Measurements from ENCODE around the gene VGLL4.

VGLL4 gene

DNA sequence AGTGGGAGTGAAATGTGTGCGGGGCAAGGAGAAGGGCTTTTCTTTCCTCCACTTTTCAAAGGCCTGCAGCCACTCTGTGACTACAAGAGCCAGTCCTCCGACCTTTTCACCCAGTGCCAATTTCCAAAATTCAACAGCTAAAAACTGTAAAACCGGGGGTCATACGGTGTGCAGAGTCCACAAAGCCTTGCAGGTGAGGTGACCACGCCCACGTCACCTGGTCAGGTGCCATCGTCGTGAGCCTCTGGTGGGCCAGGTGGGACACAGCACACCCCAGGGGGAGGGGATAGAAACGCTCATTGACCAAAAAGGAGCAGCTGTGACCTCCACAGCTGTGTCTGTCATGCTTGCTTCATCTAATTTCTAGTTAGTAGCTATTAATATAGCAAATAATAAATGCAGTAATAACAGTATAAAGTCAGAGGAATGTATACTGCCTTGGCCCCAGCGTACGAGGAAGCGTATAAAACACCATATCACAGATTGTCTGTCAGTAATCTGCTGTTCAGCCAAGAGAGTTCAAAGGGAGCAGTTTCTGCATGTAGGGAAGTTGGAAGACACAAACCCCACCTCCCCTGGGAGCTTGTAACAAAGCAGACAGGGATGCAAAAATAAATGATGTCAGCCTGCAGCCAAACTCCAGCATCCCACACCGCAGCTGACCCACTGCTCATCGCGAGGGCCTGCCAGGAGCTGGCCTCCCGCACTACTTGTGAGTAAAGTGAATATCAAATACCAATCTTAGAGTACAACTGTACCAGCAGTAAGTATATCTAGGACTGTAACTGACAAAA, 86.7 kb downstream of the VGLL4 start:
- H3K4me3 ChIP-seq (ENCODE audit: low read depth, low read length): no peak overlapping the region

DNA sequence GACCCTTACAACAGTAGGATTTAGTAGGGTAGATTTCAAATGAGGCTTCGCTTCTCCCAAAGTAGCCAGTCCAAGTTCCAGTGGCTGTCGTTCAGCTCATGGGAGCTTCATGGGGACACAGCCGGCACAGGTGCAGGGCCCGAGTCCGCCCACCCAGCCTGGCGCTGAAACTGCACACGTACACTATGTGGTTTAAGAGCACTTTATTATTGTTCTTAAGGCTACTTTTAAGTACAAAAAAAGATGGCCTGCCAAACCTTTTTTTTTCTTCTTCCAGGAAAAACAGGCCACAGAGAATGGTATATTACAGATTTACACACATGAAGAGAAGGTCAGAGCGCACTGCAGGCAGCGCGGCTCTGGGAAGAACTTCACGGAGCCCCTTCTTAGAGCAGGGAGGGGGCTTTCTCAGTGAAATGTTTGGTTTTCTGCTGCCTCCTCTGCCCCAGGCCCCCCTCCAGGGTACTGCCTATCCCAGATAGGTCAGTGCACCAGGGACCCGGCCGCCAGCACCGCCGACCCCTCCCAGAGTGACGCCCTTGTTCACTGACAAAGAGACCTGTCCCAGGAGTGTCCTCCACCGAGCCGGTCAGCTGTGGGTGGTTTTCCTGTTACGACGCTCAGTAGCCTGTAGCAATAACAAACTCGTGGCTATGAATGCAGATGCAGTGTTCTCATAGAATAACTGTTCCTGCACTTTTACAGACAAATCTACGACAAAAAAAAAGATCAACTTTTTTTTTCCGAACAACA, 87.7 kb downstream of the VGLL4 start:
- no peak overlapping the region for H3K4me3 ChIP-seq (ENCODE audit: low read depth, low read length)
- TF ChIP-seq, protein P1, sequence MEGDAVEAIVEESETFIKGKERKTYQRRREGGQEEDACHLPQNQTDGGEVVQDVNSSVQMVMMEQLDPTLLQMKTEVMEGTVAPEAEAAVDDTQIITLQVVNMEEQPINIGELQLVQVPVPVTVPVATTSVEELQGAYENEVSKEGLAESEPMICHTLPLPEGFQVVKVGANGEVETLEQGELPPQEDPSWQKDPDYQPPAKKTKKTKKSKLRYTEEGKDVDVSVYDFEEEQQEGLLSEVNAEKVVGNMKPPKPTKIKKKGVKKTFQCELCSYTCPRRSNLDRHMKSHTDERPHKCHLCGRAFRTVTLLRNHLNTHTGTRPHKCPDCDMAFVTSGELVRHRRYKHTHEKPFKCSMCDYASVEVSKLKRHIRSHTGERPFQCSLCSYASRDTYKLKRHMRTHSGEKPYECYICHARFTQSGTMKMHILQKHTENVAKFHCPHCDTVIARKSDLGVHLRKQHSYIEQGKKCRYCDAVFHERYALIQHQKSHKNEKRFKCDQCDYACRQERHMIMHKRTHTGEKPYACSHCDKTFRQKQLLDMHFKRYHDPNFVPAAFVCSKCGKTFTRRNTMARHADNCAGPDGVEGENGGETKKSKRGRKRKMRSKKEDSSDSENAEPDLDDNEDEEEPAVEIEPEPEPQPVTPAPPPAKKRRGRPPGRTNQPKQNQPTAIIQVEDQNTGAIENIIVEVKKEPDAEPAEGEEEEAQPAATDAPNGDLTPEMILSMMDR (IDR thresholded peaks at IDR 0.05; ENCODE audit: low read depth, low read length): no peak

More for the DNA sequence above, 86.7 kb downstream of the VGLL4 start:
- TF ChIP-seq, protein P1 (IDR thresholded peaks at IDR 0.05; ENCODE audit: low read depth, low read length): no peak

DNA sequence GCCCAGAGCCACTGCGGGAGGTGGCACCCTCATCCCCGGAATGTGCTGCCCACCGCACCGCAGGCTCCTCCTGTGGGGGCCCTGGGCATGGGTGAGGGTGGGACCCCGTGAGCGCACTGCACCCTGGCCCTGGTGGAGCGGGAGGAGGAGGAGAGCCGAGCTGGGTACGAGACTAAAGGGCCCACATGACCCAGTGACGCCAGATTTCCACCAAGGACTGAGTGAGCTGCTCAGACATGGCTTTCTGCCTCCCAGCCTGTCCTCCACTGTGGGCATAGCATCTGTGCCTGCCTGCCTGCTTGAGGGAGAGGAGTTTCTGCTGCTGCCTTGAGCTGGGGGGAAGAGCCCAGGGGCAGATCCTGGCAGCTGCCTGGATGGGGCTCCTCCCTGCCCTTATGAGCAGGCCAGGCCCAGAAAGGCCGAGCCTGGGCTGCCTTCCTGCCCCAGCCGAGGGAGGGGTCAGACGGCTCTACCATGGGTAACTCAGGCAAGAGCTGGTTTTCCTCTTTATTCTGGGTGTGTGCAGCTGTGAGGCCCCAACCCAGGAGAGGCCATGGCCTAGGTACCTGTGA, 88.4 kb downstream of the VGLL4 start:
- H3K4me3 ChIP-seq (ENCODE audit: low read depth, low read length): no peak overlapping the region
- TF ChIP-seq, protein P1 (IDR thresholded peaks at IDR 0.05; ENCODE audit: low read depth, low read length): no peak

DNA sequence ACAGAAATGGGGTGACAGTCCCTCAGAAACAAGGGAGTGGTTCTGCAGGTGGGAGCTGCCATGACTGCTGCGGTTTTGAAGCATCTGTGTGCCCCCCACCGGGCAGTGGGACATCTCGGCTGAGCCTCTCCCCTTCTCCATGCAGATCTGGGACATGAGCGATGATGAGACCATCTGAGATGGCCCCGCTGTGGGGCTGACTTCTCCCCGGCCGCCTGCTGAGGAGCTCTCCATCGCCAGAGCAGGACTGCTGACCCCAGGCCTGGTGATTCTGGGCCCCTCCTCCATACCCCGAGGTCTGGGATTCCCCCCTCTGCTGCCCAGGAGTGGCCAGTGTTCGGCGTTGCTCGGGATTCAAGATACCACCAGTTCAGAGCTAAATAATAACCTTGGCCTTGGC, 89.0 kb downstream of the VGLL4 start:
- TF ChIP-seq, protein P1 (IDR thresholded peaks at IDR 0.05; ENCODE audit: low read depth, low read length): no peak
- no peak overlapping the region for H3K4me3 ChIP-seq (ENCODE audit: low read depth, low read length)

DNA sequence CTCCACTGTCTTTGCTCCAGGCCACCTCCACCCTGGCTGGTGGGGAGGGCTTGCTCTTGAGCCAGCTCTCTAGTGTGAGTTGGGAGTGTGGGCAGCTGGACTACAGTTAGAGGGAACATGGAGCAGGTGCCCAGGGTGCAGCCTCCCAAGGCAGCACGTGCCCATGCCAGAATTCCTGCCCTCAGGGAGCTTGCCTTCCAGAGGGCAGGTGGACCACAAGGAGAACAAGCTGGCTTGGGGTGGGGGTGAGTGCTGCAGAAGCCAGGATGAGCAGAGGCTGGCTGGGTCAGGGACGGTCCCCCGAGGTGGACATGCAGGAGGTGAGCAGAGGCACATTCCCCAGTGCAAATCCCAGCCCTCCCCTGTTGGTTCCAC, 89.5 kb downstream of the VGLL4 start:
- no peak overlapping the region for H3K4me3 ChIP-seq (ENCODE audit: low read depth, low read length)
- TF ChIP-seq, protein P1 (IDR thresholded peaks at IDR 0.05; ENCODE audit: low read depth, low read length): no peak

DNA sequence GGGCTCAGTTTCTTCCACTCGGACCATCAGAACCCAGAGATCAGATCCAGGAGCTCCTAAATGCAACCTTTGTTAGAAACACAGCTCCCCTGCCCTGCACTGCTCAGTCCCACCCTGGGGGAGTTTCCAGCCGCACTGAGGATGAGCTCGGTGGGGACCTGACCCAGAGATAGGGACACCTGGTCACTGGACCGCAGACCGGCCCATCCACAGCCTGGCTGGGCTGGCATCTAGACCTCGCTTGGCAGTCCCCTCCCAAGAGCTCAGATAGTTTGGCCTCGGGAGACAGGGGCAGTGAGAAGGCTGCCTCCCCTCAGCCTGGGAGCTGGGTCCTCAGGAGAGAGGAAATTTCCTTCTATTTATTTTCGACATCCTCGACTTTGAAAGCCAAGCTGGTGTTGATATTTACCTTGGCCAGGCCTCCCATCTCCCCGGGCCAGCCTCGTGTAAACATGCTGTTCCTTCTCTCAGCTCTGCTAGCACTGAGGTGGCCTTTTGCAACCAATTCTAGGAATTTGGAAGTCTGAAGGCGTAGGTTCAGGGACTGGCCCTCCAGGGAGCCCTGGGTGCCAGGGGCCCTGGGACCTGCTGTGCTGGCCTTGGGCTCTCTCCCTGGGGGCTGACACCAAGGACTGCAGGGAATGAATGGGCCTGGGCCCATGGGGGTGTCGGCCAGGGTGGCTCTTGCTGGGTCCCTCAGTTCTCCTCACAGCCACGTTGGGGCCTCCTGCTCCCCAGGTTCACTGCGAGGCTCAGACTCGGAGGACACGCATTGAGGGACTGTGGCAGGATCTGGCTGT, 90.1 kb downstream of the VGLL4 start:
- TF ChIP-seq, protein P1 (IDR thresholded peaks at IDR 0.05; ENCODE audit: low read depth, low read length): no peak
- no peak overlapping the region for H3K4me3 ChIP-seq (ENCODE audit: low read depth, low read length)
